NCI-H2196 (cell line): ENCODE data around the gene DNMT3L.

Experiments
- DNase-seq: peaks from one replicate; lab custom pipeline; 2025; ENCODE audit not compliant: unreplicated experiment; lab: John Stamatoyannopoulos, UW

Gene DNMT3L

DNA sequence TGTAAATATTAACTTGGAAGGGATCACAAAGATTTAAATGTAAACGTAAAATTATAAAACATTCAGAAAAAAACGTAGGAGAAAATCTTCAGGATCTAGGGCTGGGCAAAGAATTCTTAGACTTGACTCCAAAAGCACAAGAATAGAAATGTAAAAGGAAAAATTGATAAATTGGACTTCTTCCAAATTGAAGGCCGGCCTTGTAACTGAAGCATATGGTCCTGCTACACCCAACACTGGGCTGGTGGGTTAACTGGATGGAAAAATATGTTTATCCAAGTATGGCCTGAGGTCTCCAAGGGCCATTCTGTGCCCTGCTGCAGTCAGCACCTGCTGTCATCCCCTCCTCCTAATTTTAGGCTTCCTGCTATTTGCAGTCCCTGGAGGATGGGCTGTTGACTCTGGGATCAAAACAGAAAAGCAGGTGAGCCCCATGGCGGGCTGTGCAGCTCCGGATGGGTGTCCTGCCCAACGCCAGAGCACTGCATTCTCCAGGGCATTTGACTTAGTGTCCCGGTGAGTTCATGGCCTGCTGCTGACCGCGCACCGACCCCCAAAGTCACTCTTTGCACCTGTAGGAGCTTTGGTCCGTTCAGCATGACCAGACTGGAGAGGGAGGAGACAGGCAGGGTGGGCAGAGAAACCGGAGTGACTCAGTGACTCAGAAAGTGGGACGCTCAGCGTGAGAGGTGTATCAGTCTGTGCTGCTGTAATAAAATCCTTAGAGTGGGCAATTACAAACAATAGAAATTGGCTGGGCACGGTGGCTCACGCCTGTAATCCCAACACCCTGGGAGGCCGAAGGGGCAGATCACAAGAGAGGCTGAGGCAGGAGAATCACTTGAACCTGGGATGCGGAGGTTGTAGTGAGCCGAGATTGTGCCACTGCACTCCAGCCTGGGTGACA is 17.9 kb upstream of the DNMT3L start:
- DNase-seq = no peak

- no peak for DNase-seq
These were observed 13.3 kb upstream of the DNMT3L start for GRCh38 chr21:44275041-44275440.

DNA sequence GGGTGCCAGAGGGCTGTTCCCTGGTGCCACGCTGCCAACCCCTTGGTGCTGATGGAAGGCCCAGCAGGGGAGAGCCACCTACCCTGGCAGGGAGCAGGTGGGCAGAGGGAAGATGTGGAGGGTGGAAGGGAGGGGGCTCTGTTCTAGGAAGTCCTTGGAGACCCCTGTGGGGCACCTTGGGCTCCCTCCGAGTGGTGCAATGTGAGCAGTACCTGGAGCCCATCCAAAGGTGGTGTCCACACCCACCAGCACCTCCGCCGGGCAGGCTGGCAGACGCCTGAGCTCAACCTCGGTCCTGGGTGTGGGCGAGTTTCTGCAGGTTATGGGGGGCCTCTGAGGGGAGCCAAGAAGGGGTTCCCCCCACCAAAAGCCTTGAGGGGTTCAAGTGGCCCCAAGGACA is 11.3 kb upstream of the DNMT3L start:
- DNase-seq = no peak

- no peak for DNase-seq
These were observed 10.7 kb upstream of the DNMT3L start for GRCh38 chr21:44272284-44272858.

DNA sequence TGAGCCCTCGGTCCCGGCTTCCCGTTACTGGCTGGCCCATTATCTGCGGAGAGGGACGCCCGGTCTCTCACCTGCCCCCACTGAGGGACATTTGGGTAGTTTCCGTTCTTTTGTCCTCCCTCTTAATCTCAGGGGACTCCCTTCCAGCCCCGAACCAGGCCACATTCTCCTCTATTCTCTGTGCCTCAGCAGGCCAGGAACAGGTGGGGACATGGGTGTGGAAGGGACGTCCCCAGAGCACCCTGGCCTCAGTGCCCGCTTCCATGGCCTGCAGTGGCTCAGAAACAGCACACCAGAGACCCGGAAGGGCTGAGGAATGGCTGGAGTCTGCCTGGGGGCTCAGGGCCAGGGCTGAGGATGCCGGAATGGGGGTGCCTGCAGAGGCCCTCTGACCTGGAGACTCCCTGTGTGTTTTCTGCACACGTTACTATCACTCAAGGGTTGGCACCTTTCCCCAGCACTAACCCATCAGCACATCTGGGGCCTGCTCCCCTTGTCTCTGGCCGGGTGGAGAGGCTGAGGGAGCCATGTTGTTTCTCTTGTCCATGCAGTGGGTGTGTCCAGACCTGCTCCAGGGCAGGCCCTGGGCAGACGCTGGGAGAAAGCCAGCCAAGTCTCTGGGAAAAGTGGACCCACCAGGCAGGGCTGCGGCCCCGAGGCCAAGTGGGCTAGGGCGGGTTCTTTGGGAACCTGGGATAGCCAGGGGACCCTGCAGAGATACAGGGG is 10.0 kb upstream of the DNMT3L start:
- DNase-seq = no peak

DNA sequence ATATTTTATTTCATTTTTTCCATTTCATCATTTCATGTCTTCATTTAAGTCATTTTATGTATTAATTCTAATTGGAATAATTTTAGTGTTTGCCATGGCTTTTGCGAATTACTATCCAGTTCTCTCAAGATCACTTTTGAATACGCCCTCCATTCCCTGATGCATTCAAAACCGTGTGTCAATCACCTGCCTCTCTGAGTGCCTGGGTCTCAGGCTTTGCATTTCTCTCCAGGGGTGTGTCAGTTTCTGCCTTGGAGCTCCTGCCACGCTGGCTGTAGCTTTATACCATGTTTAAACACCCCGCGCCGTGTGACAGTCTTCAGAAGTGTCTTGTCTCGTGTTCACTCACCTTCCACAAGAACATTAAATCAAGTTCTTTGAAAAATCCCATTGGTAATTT is 7.4 kb upstream of the DNMT3L start:
- DNase-seq = no peak

DNA sequence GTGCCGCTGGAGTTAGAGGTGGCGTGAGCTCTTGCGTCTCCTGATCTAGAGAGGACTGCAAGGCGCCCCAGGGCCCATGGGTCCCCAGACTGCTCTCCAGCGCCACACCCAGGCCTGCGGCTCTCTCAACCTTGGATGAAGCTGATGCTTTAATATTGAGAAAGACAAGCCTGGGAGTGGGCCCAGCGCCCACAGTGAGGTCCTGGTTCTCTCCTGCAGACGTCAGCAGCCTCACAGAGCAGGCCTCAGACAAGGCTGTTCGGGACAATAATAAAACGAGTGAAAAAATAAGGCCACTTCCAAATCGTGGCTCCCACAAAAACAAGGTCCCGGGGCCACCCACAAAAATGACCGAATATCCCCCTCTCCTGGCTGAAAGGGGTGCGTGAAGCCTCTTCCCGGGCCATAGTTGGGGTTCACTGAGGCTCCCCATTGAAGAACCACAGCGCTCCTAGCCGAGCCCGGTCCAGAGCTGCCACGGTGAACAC is 6.0 kb upstream of the DNMT3L start:
- no peak for DNase-seq

GRCh38 chr21:44265734-44266270 is 4.1 kb upstream of the DNMT3L start:
- no peak for DNase-seq

DNA sequence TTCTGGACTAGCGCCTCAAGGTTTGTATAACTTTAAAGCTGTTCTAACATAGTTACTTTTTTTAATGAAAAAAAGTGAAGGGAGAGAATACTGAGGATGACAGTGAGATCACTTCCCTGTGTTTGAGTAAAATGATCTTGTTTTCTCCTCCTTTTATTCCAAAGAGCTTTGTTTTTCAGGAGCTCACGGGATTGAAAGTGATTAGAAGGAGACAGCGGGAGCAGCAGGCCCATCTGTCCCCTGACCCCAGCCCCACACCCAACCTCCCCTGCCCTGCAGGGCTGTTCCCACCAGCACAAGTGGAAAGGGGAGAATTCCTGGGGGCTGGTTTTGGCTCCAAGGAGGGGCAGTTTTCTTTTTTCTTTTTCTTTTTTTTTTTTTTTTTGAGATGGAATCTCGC is 2.1 kb upstream of the DNMT3L start:
- DNase-seq = no peak

- no peak for DNase-seq
These were observed 1.6 kb upstream of the DNMT3L start for GRCh38 chr21:44263221-44263760.

DNA sequence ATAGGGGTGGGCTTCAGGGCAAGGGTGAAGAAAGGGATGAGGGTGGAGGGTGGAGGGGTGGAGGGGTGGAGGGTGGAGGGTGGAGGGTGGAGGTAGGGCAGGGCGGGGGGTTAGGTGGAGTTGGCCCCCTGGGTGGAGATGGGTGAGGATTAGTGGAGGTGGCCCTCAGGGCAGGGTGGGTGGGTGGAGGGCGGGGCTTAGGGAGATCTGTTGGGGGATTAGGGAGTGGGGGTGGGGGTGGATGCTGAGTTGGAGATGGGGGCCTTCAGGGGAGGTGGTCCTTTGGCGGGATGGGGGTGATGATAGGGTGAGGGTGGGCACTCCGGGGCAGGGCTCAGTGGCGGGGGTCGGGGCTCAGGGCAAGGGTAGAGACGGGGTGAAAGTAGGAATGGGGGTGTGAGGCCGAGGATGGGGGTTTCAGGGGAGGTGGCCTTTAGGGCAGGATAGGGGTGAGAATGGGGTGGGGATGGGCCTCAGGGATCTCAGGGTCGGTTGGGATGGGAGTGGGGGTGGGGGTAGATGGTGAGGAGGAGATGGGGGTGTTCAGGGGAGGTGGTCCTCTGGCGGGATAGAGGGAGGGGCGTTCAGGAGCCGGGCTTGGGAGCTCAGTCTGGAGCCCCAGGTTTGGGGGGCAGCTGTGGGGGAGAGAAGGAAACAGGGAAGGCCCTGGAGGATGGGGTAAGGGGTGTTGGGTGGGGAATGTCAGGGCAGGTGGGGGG is 800 bp upstream of the DNMT3L start:
- no peak for DNase-seq

DNA sequence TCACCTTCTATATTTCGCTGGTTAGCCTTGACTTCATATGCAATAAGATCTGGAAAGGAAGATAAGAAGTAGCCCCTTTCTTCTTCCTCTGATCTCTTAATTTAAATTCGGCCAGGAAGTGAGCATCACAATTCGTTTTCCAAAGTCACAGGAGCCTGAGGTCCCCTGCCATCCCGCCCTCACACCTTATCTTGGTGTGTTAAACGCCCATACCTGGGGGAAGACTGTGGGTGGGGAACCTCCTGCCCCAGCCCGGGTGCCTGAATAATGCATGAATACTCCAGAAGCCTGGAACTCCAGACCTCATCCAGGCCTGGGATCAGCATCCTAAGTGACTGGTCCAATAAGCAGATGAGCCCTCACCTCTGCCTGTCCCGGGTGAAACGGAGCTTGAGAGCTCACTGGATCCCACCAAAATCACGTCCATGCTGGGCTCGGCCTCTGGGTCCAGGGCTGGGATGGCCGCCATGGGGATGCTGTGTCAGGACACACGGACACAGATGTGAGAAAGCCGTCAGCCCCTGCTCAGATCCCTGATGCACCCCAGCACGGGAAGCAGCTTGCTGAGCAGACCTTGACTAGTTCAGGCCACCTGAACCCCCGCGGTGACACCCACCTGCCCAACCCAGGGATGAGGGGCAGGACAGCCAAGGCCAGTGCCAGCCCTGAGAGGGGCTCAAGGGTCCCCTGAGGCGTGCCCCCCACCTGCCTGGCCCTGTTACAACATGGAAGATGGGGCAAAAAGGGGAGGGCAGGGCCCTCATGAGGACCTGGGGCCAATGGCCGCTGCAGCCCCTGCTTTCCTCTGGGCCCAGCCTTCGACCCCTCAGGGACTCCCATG is 686 bp downstream of the DNMT3L start:
- DNase-seq = no peak

DNA sequence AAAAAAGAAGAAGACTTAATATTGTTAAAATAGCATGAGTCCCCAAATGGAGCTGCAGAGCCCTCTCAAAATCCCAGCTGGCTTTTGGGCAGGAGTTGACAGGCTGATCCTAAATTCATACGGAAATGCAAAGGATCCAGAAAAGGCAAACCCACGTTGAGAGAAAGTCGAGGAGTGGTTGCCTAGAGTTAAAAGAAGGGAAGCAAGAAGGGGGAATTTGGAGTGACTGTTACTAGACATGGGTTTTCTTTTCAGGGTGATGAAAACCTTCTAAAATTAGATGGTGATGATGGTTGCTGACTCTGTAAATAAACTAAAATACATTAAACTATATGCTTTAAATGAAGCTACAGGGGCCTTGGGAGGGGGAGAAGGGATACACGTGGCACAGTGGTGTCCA is 1.6 kb downstream of the DNMT3L start:
- no peak for DNase-seq

DNA sequence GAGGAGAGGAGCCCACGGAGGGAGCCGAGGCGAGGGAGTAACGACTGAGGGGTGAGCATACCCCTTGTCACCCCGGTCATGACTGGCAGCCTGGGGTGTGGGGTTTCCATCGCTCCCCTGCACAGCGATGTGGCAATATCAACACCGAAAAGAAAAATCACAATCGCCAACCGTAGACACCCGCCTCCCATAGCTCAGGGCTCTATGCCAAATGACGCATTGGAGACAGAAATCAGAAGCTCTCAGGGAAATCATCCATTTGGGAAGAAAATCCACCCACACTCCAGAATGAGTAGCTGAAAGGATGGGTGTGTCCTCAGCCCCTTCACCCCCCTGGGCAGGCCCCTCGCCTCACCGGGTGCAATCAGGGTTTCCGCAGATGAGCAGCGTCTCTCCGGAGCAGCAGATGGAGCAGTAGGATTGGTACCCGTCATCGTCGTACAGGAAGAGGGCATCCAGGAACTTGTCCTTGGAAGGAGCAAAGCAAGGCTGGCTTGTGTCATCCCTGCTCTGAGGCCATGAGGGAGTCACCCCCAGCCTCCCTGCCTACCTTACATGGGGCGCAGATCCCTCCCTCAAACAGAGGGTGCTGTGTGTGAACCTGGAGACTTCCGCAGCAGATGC is 2.5 kb downstream of the DNMT3L start:
- DNase-seq = no peak

DNA sequence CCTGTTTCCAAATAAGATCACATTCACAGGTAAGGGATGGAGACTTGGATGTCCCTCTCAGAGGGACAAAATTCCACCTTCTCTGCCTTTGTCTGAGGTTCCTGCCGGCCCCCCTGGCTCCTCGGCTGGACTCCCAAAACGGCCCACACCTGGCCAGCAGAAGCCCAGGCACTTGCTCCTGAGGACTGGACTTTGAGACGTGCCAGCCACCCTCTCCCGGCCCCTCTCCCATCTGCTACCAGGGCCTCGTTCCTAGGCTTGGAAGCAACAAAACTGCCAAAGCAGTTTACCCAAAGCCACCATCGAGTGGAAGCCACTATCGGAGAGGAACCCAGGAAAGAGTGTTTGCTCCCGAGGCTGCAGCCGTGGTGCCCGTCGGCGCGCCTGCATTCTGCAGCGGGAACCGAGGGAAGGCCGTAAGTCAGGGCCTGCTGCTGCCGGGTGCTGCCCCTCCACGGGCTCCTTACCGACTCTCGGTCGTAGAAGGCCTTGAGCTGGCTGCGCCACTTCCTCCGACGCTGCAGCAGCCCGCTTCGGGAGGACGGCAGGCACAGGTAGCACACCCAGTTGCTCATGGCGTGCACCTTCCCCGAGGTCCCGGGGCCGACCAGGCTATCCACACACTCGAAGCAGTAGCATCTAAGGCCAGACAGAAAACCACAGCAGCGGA is 3.5 kb downstream of the DNMT3L start:
- no peak for DNase-seq

DNA sequence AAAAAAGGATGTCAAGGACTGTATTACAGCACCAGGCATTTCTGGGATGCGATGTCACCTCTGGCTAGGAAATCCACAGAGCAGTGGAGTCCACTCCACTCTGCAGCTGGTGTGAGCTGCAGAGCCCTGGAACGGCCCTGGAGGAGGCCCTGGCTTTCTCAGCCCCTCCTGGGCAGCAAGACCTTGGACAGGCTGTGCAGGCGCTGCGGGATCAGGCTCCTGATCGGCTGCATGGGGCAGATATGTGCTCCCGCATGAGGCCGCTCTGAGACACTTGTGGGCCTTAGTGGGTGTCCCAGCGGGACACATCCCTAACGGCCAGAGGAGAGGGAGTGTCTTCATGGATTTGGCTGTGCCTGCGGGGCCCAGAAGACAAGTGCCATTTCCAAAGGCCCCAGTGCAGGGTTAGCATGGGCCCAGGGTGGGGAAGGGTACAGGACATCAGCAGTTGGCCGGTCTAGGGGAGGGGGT is 6.2 kb downstream of the DNMT3L start:
- DNase-seq = no peak

- no peak for DNase-seq
These were observed 7.6 kb downstream of the DNMT3L start for GRCh38 chr21:44253832-44254710.
